CD4-positive, alpha-beta memory T cell (primary cell): Measurements from ENCODE around the gene AP3M1. TPM values are rescaled to one million over a fixed set of nuclear protein-coding genes. Genes with fewer than 3 reads are reported as not detected.
"Not testable (repeated sequence)": the region's sequence is repeated elsewhere in the genome, so short reads cannot be mapped to it uniquely, and the experiment has no call there.

ENCODE experiments used
- CTCF ChIA-PET: fragments of 350-600 bp; sonication (Branson Sonifier 250); formaldehyde crosslinking; loops from one replicate; lab custom pipeline; 2021; ENCODE audit warnings: inconsistent platforms; ENCODE audit not compliant: partially characterized antibody; lab: Charles Lee
- POLR2A ChIA-PET: fragments of 350-600 bp; sonication (Branson Sonifier 250); formaldehyde crosslinking; loops from one replicate; lab custom pipeline; 2021; ENCODE audit not compliant: partially characterized antibody; lab: Charles Lee
- DNase-seq, 5 donors: peaks; one replicate each; pipeline versions ENCODE4 v3.0.0 to v3.0.0-alpha.2; 2020 to 2022; ENCODE audit warnings: mixed read lengths in 1 of 5
- H3K27ac ChIP-seq: one replicate; pipeline ENCODE4 v1.7.0; 2013; ENCODE audit warnings: low read depth, low read length
- H3K27me3 ChIP-seq: 2 replicates; pipeline ENCODE4 v1.7.0; 2013; ENCODE audit warnings: mild to moderate bottlenecking, low read length, moderate library complexity; ENCODE audit not compliant: insufficient read depth
- H3K36me3 ChIP-seq: 2 replicates; pipeline ENCODE4 v1.7.0; 2013; ENCODE audit warnings: mild to moderate bottlenecking, low read length, moderate library complexity; ENCODE audit not compliant: insufficient read depth
- H3K4me1 ChIP-seq: 2 replicates; pipeline ENCODE4 v1.7.0; 2013; ENCODE audit warnings: mild to moderate bottlenecking, low read length, moderate library complexity; ENCODE audit not compliant: insufficient read depth
- H3K4me3 ChIP-seq, 2 donors: one replicate each; pipeline ENCODE4 v1.7.0; 2013; ENCODE audit warnings: low read length in 2 of 2, mild to moderate bottlenecking in 1 of 2
- H3K9me3 ChIP-seq, 2 donors: one replicate each; pipeline ENCODE4 v1.7.0; 2013; ENCODE audit warnings: low read length in 2 of 2, control low read depth in 1 of 2; ENCODE audit not compliant: control insufficient read depth in 1 of 2
- H3K27ac Mint-ChIP-seq, 7 donors: one replicate each; pipeline ENCODE4 v1.8.0; 2020 to 2021; ENCODE audit warnings: mixed read lengths in 7 of 7, mild to moderate bottlenecking in 6 of 7, inconsistent platforms in 3 of 7, moderate library complexity in 3 of 7
- H3K27me3 Mint-ChIP-seq, 2 donors: one replicate each; pipeline ENCODE4 v1.8.0; 2020 to 2021; ENCODE audit warnings: mixed read lengths in 2 of 2
- H3K36me3 Mint-ChIP-seq, 2 donors: one replicate each; pipeline ENCODE4 v1.8.0; 2020 to 2021; ENCODE audit warnings: mixed read lengths in 2 of 2, inconsistent platforms in 1 of 2, mild to moderate bottlenecking in 1 of 2
- H3K4me1 Mint-ChIP-seq, 4 donors: one replicate each; pipeline ENCODE4 v1.8.0; 2020 to 2021; ENCODE audit warnings: mixed read lengths in 4 of 4, mild to moderate bottlenecking in 1 of 4
- H3K4me3 Mint-ChIP-seq, 8 donors: one replicate each; pipeline ENCODE4 v1.8.0; 2020 to 2021; ENCODE audit warnings: mixed read lengths in 8 of 8, mild to moderate bottlenecking in 7 of 8, moderate library complexity in 6 of 8, inconsistent platforms in 3 of 8
- H3K9me3 Mint-ChIP-seq, 8 donors: one replicate each; pipeline ENCODE4 v1.8.0; 2020 to 2021; ENCODE audit warnings: mixed read lengths in 8 of 8, mild to moderate bottlenecking in 5 of 8, inconsistent platforms in 3 of 8, moderate library complexity in 1 of 8
- intact Hi-C: fragments of 100-400 bp; cut with micrococcal nuclease; formaldehyde crosslinking; loops from one replicate; pipeline ENCODE4 v1.15.1; 2023
- polyA plus RNA-seq, 2 donors: library from polyadenylated mRNA; unstranded; fragments of 300-500 nt; fragmentation: Illumina TruSeq; gene quantifications; one replicate each; pipeline ENCODE4 v1.2.3, GENCODE V29; 2021
- total RNA-seq, 2 experiments: library from RNA; stranded (reverse); gene quantifications; one replicate each; pipeline ENCODE4 v1.2.3, GENCODE V29; 2021

AP3M1 gene
- total and polyA plus RNA-seq, 4 experiments from 2014 or later: 28.7 to 38.8 (median 38.1) TPM

DNA sequence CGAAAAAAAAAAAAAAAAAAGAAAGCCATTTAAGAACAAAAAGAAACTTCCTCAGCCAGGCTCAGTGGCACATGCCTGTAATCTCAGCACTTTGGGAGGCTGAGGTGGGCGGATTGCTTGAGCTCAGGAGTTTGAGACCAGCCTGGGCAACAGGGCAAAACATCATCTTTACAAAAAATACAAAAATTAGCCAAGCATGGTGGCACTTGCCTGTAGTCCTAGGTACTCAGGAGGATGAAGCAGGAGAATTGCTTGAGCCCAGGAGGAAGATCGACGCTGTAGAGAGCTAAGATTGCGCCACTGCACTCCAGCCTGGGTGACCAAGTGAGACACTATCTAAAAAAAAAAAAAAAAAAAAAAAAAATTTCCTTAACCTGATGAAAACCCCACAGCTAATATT, 12.0 kb downstream of the AP3M1 start:
- H3K9me3 ChIP-seq, H3K4me1 ChIP-seq, H3K4me3 ChIP-seq, H3K4me3 Mint-ChIP-seq, H3K9me3 Mint-ChIP-seq, intact Hi-C loops, DNase-seq, H3K27me3 Mint-ChIP-seq, H3K27me3 ChIP-seq, H3K27ac ChIP-seq, H3K27ac Mint-ChIP-seq: not testable (repeated sequence)
- peaks cover 25% of the 10 kb centered on the region for H3K36me3 ChIP-seq
- peaks cover 4 to 15% (median 6%) of the 10 kb centered on the region in 4 donors for H3K4me1 Mint-ChIP-seq
- H3K36me3 Mint-ChIP-seq: peaks cover 32 to 47% of the 10 kb centered on the region in 2 donors
- CTCF ChIA-PET: interaction anchor here (1.0 to 2.0 kb wide), 8 partner anchors 8 to 252 kb away, joined by 3 to 8 read pairs (median 4); partner anchors contain the start of gene ADK
- POLR2A ChIA-PET: interaction anchor here (2.6 kb wide), 1 partner anchor 12 kb away, joined by 16 read pairs; the partner anchor contains the start of genes ADK and AP3M1

DNA sequence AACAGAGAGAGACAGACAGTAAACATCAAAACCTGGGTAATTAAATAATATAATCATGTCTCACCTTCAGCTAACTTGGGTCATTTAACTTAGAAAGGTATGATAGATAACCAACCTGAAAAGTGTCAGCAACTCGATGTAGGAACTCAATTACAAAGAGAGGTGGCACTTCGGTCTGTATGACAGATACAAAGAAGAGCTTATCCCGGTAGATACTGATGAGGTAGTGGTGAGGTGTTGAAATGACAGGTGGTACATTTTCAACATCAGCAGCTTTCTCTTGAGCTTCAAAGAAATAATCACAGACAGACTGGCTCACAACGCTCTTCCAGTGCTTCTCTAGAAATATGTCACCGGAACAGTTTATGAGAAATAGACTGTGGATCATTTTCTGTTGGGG, 12.6 kb downstream of the AP3M1 start:
- H3K4me1 Mint-ChIP-seq: peaks cover 4 to 15% (median 6%) of the 10 kb centered on the region in 4 donors
- H3K36me3 Mint-ChIP-seq: peaks cover 32 to 47% of the 10 kb centered on the region in 2 donors
- CTCF ChIA-PET: interaction anchor here (1.0 to 2.0 kb wide), 5 partner anchors 9 to 252 kb away, joined by 3 to 8 read pairs (median 4); no protein-coding TSS in a partner anchor
- no peak overlapping the region for H3K27ac ChIP-seq
- no peaks in the 10 kb centered on the region for H3K4me1 ChIP-seq
- H3K27me3 ChIP-seq: no peaks in the 10 kb centered on the region
- peak in 1 of 5 donors; percentile 15 for DNase-seq
- H3K9me3 ChIP-seq: no peaks in the 10 kb centered on the region
- no peaks in the 10 kb centered on the region for H3K27me3 Mint-ChIP-seq
- peaks cover 25% of the 10 kb centered on the region for H3K36me3 ChIP-seq
- no peak overlapping the region for H3K4me3 ChIP-seq
- intact Hi-C loops: no loop called here
- no peaks in the 10 kb centered on the region for H3K9me3 Mint-ChIP-seq
- POLR2A ChIA-PET: interaction anchor here (2.6 kb wide), 1 partner anchor 12 kb away, joined by 16 read pairs; the partner anchor contains the start of genes ADK and AP3M1
- peak overlapping the region in 1 of 7 donors; percentile 14 for H3K27ac Mint-ChIP-seq
- H3K4me3 Mint-ChIP-seq: no peak overlapping the region

DNA sequence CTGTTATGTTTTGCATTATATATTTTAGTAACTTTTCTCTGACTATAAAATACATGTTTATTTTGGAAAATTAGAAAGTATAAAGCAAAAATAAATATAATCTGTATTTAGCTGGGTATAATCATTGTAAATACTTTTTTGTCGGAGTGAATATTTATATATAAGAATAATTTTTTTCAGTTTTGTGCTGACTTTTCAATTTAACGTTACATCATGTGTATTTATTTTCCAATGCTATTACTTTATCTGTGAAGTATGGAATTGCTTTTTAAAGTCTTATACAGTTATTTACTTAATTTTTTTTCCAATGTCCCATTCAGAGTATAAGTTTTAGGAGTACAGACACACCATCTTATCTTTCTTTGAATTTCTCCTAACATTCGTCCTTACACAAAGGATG, 15.2 kb downstream of the AP3M1 start:
- H3K27me3 Mint-ChIP-seq: no peaks in the 10 kb centered on the region
- peaks cover 0 to 2% (median 0%) of the 10 kb centered on the region in 8 donors for H3K9me3 Mint-ChIP-seq
- no peak overlapping the region for H3K27ac ChIP-seq
- no peak for DNase-seq
- peaks cover 0 to 6% (median under 1%) of the 10 kb centered on the region in 4 donors for H3K4me1 Mint-ChIP-seq
- H3K9me3 ChIP-seq: no peaks in the 10 kb centered on the region
- no peak overlapping the region for H3K4me3 Mint-ChIP-seq
- no peaks in the 10 kb centered on the region for H3K27me3 ChIP-seq
- ChIA-PET POLR2A (no interaction called here), CTCF (no interaction called here)
- intact Hi-C loops: no loop called here
- peaks cover 35 to 53% of the 10 kb centered on the region in 2 donors for H3K36me3 Mint-ChIP-seq
- H3K4me3 ChIP-seq: no peak overlapping the region
- peaks cover 25% of the 10 kb centered on the region for H3K36me3 ChIP-seq
- H3K4me1 ChIP-seq: no peaks in the 10 kb centered on the region
- H3K27ac Mint-ChIP-seq: no peak overlapping the region

DNA sequence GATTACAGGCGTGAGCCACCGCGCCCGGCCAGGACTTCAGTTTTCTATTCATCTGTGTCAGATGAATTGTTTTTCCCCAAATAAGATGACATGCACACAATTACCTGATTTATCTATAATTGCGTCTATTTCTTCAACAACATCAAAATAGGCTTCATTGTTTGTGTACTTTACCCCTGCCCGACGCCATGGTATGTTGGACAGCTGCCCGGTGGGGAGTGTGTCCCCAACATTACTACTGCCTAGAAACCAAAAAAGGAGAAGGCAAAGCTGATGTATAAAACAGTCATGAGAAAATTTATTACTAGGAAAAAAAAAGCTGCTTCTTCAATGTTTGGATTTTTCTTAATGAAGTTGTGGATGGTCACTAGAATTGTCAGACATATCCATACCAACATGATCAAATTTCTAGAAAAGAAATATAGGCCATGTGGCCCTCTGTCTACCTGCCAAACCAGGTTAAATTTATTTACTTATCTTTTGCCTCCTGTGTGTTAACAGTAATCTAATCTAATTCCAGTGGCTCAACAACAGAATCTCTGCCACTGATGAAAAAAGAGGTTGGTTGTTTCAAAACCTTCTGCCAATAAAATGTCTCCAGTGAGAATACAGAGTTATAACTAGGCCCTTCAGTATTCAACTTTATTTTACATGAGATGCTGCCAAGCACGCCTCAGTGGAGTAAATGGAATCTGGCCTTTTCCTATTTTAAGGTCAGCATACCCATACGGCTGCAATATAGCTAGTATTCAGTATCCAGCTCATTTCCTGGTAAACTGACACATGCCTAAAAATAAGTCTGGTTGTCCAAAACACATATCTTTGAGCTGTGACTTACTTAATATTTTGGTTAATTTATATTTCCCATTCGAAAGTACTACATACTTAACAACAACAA, 16.5 kb downstream of the AP3M1 start:
- no peak for DNase-seq
- H3K4me3 ChIP-seq: no peak overlapping the region
- H3K27ac ChIP-seq: no peak overlapping the region
- Mint-ChIP-seq H3K4me3 (no peak overlapping the region), H3K27me3 (no peaks in the 10 kb centered on the region), H3K27ac (peak overlapping the region in 2 of 7 donors; percentile 30 to 41), H3K9me3 (peaks cover 0 to 2% (median 0%) of the 10 kb centered on the region in 8 donors), H3K4me1 (peaks cover 0 to 5% (median 0%) of the 10 kb centered on the region in 4 donors), H3K36me3 (peaks cover 42 to 61% of the 10 kb centered on the region in 2 donors)
- intact Hi-C loops: no loop called here
- POLR2A ChIA-PET: no interaction called here
- no peaks in the 10 kb centered on the region for H3K4me1 ChIP-seq
- H3K27me3 ChIP-seq: no peaks in the 10 kb centered on the region
- CTCF ChIA-PET: interaction anchor here (1.3 to 2.1 kb wide), 2 partner anchors 9 to 79 kb away, joined by 4 to 8 read pairs; no protein-coding TSS in a partner anchor
- peaks cover 31% of the 10 kb centered on the region for H3K36me3 ChIP-seq
- H3K9me3 ChIP-seq: no peaks in the 10 kb centered on the region

DNA sequence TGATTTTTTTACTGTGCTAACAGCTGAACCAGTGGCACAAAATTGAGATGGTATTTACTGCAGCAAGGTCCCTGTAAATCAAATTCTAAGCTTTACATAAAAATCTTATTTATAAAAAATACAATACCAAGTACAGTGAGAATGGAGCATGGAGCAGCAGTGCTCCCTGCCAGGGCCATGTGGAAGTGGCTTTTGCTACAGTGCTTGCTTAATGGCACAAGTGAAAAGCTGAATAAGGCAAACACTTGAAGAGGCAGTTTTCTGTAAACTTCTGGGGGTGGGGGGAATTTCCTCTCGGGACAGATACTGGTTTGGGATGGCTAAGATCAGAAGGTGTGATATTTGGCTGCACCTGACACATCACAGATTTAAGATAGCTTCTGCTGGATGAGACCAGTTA, 27.5 kb downstream of the AP3M1 start:
- H3K27me3 ChIP-seq: no peaks in the 10 kb centered on the region
- no peaks in the 10 kb centered on the region for H3K9me3 ChIP-seq
- Mint-ChIP-seq H3K36me3 (peaks cover 62 to 80% of the 10 kb centered on the region in 2 donors), H3K27me3 (no peaks in the 10 kb centered on the region), H3K4me3 (no peak overlapping the region), H3K4me1 (no peaks in the 10 kb centered on the region), H3K27ac (peak overlapping the region in 4 of 7 donors; percentile 44 to 81 (median 53)), H3K9me3 (peaks cover 0 to under 1% (median 0%) of the 10 kb centered on the region in 8 donors)
- H3K4me3 ChIP-seq: no peak overlapping the region
- no peak overlapping the region for H3K27ac ChIP-seq
- H3K4me1 ChIP-seq: no peaks in the 10 kb centered on the region
- intact Hi-C loops: no loop called here
- peaks cover 67% of the 10 kb centered on the region for H3K36me3 ChIP-seq
- POLR2A ChIA-PET: interaction anchor here (1.4 to 2.3 kb wide), 2 partner anchors 28 to 53 kb away, joined by 4 to 7 read pairs; partner anchors contain the start of genes ADK and AP3M1
- CTCF ChIA-PET: interaction anchor here (1.1 to 5.6 kb wide), 5 partner anchors 24 to 183 kb away, joined by 4 to 39 read pairs (median 7); no protein-coding TSS in a partner anchor
- DNase-seq: no peak

DNA sequence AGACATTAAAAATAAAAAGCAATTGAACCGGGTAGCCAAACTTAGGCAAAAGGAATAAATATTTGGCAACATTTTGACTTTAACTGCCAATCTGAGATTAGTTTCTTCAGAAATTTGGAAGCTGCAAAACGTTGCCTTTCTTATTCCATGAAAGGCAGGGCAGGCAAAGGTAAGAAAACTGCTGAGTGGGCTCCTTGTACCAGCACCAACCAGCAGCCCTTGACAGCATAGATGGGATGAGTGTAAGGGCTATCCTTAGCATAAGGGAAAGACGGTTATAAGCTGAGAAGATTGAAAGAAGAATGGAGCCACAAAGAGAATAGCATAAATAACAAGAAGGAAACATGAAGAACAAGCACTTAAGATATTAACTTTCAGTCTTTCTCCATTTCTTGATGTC, 28.6 kb downstream of the AP3M1 start:
- no peaks in the 10 kb centered on the region for H3K4me1 Mint-ChIP-seq
- Histone ChIP-seq H3K4me1 (no peaks in the 10 kb centered on the region), H3K27me3 (no peaks in the 10 kb centered on the region), H3K36me3 (peaks cover 70% of the 10 kb centered on the region), H3K9me3 (no peaks in the 10 kb centered on the region), H3K4me3 (no peak overlapping the region), H3K27ac (no peak overlapping the region)
- POLR2A ChIA-PET: interaction anchor here (0.9 kb wide), 1 partner anchor 12 kb away, joined by 3 read pairs; no protein-coding TSS in a partner anchor
- H3K9me3 Mint-ChIP-seq: peaks cover 0 to 2% (median 0%) of the 10 kb centered on the region in 8 donors
- CTCF ChIA-PET: interaction anchor here (0.8 to 5.6 kb wide), 3 partner anchors 92 to 113 kb away, joined by 3 to 39 read pairs (median 12); no protein-coding TSS in a partner anchor
- no peak for DNase-seq
- H3K27ac Mint-ChIP-seq: peak overlapping the region in 5 of 7 donors; percentile 35 to 66 (median 53)
- no peaks in the 10 kb centered on the region for H3K27me3 Mint-ChIP-seq
- peaks cover 66 to 87% of the 10 kb centered on the region in 2 donors for H3K36me3 Mint-ChIP-seq
- intact Hi-C loops: no loop called here
- no peak overlapping the region for H3K4me3 Mint-ChIP-seq
